Caco-2 (cell line): Measurements from ENCODE around the gene SMG9. TPM values are rescaled to one million over a fixed set of nuclear protein-coding genes. Genes with fewer than 3 reads are reported as not detected.

Source experiments
- BruUV-seq: library from RNA; stranded (reverse); fragments of 400-500 nt; replicated peaks from 2 replicates; lab custom pipeline; 2021; lab: Mats Ljungman, UMichigan
- CTCF ChIA-PET: fragments of 300-600 bp; sonication (Branson Sonifier 250); formaldehyde crosslinking; loops from one replicate; lab custom pipeline; 2022; ENCODE audit warnings: antibody characterized with exemption; lab: Charles Lee
- POLR2A ChIA-PET: fragments of 300-600 bp; sonication (Branson Sonifier 250); formaldehyde crosslinking; loops from one replicate; lab custom pipeline; 2022; ENCODE audit warnings: antibody characterized with exemption; lab: Charles Lee
- DNase-seq, 2 experiments: peaks; one replicate each; pipeline versions ENCODE4 v3.0.0 to v3.0.0-alpha.2; 2020 to 2022
- H3K27me3 ChIP-seq: replicated peaks from 2 replicates; pipeline ENCODE4 v1.6.0; 2011; ENCODE audit warnings: low read length; ENCODE audit not compliant: control insufficient read depth, insufficient read depth
- H3K36me3 ChIP-seq: 2 replicates; pipeline ENCODE4 v1.5.1; 2011; ENCODE audit warnings: low read length; ENCODE audit not compliant: control insufficient read depth, insufficient read depth
- H3K4me1 ChIP-seq: fragments of 250-450 bp; sonication (Bioruptor Pico); 2 replicates; pipeline ENCODE4 v1.5.1; 2020; ENCODE audit warnings: mild to moderate bottlenecking
- H3K4me3 ChIP-seq: 2 replicates; pipeline ENCODE4 v1.5.1; 2011; ENCODE audit warnings: low read depth, mild to moderate bottlenecking, control low read depth, low read length
- H3K9me3 ChIP-seq: fragments of 250-450 bp; sonication (Bioruptor Pico); 2 replicates; pipeline ENCODE4 v1.5.1; 2020; ENCODE audit warnings: mild to moderate bottlenecking, moderate library complexity
- H3K27ac Mint-ChIP-seq: one replicate; pipeline ENCODE4 v1.8.0; 2022; ENCODE audit warnings: mixed read lengths; ENCODE audit not compliant: unreplicated experiment
- H3K27me3 Mint-ChIP-seq: one replicate; pipeline ENCODE4 v1.8.0; 2022; ENCODE audit warnings: mixed read lengths; ENCODE audit not compliant: insufficient read depth, unreplicated experiment
- H3K36me3 Mint-ChIP-seq: one replicate; pipeline ENCODE4 v1.8.0; 2022; ENCODE audit warnings: mild to moderate bottlenecking, mixed read lengths; ENCODE audit not compliant: insufficient read depth, unreplicated experiment
- H3K4me1 Mint-ChIP-seq: one replicate; pipeline ENCODE4 v1.8.0; 2022; ENCODE audit warnings: low read depth, mixed read lengths; ENCODE audit not compliant: unreplicated experiment
- H3K4me3 Mint-ChIP-seq: one replicate; pipeline ENCODE4 v1.8.0; 2022; ENCODE audit warnings: mild to moderate bottlenecking, moderate library complexity, mixed read lengths; ENCODE audit not compliant: unreplicated experiment
- H3K9me3 Mint-ChIP-seq: one replicate; pipeline ENCODE4 v1.8.0; 2022; ENCODE audit warnings: mixed read lengths; ENCODE audit not compliant: unreplicated experiment
- intact Hi-C: fragments of 100-400 bp; cut with micrococcal nuclease; formaldehyde crosslinking; loops from one replicate; pipeline ENCODE4 v1.10.0; 2022; ENCODE audit not compliant: unreplicated experiment
- total RNA-seq: library from RNA; stranded (reverse); gene quantifications from 2 replicates; pipeline ENCODE4 v1.2.3, GENCODE V29; 2022
- TF ChIP-seq, protein P1 (sequence below), 2 experiments: fragments of 200-600 bp in 1 of 2; IDR thresholded peaks; 1 replicate in 1 of 2; 2 replicates in 1 of 2; pipeline versions ENCODE4 v1.5.1 to v1.8.0; 2011 to 2022; ENCODE audit warnings: antibody characterized with exemption in 1 of 2, control low read depth in 1 of 2, inconsistent platforms in 1 of 2, low read depth in 1 of 2, low read length in 1 of 2, mild to moderate bottlenecking in 1 of 2, moderate library complexity in 1 of 2; ENCODE audit not compliant: insufficient read depth in 1 of 2, severe bottlenecking in 1 of 2, unreplicated experiment in 1 of 2

The SMG9 gene
- total RNA-seq, 1 experiment from 2014 or later, result 87.6 TPM

DNA sequence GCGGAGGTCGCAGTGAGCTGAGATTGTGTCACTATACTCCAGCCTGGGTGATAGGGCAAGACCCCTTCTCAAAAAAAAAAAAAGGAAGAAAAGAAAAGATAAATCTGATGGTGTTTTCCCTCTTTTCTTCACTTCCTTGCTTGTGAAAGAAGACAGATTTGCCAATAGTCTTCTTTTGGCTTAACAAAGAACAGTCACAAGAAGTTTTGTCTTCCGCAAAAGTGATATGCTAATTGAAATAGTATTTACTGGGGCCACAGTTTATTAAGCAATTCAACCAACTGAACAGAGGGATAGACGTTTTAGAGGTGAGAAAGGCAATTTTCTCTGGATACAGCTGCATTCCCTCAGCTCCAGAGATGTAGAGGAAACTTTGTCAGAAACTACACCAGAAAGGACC lies 61.9 kb downstream of the SMG9 start:
- Histone ChIP-seq H3K36me3 (no peaks in the 10 kb centered on the region), H3K4me1 (no peaks in the 10 kb centered on the region), H3K27me3 (no peaks in the 10 kb centered on the region), H3K9me3 (peaks cover 23% of the 10 kb centered on the region), H3K4me3 (no peak overlapping the region)
- H3K4me3 Mint-ChIP-seq, result no peak overlapping the region
- no peaks in the 10 kb centered on the region for H3K27me3 Mint-ChIP-seq
- intact Hi-C loops, result no loop called here
- no peak overlapping the region for H3K27ac Mint-ChIP-seq
- CTCF ChIA-PET, result no interaction called here
- POLR2A ChIA-PET, result no interaction called here
- no TSS peak for BruUV-seq
- no peak for DNase-seq
- H3K4me1 Mint-ChIP-seq, result no peaks in the 10 kb centered on the region
- H3K9me3 Mint-ChIP-seq, result peaks cover 19% of the 10 kb centered on the region
- TF ChIP-seq, protein P1, sequence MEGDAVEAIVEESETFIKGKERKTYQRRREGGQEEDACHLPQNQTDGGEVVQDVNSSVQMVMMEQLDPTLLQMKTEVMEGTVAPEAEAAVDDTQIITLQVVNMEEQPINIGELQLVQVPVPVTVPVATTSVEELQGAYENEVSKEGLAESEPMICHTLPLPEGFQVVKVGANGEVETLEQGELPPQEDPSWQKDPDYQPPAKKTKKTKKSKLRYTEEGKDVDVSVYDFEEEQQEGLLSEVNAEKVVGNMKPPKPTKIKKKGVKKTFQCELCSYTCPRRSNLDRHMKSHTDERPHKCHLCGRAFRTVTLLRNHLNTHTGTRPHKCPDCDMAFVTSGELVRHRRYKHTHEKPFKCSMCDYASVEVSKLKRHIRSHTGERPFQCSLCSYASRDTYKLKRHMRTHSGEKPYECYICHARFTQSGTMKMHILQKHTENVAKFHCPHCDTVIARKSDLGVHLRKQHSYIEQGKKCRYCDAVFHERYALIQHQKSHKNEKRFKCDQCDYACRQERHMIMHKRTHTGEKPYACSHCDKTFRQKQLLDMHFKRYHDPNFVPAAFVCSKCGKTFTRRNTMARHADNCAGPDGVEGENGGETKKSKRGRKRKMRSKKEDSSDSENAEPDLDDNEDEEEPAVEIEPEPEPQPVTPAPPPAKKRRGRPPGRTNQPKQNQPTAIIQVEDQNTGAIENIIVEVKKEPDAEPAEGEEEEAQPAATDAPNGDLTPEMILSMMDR (IDR thresholded peaks at IDR 0.05; ENCODE audit: insufficient read depth in 1 of 2, low read depth in 1 of 2, low read length in 1 of 2, severe bottlenecking in 1 of 2, unreplicated experiment in 1 of 2), result no peak
- H3K36me3 Mint-ChIP-seq, result no peaks in the 10 kb centered on the region

DNA sequence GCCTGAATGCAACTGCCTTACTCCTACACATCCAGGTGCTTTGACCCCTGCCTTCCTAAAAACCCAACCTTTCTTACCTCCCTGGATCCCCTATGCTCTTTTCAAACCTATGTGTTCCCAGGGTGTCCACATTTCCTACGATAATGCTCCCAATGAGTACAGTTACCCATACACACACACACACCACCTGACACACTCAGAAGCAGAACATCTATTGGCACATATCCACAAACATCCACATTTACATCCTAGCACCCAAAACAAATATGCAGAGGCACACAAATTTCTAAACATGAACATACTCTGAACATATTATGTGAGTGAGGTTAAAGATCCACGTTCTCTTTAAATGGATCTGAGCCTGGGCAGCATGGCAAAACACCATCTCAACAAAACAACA lies 62.4 kb downstream of the SMG9 start:
- BruUV-seq, result no TSS peak
- no peaks in the 10 kb centered on the region for H3K27me3 Mint-ChIP-seq
- TF ChIP-seq, protein P1 (IDR thresholded peaks at IDR 0.05; ENCODE audit: insufficient read depth in 1 of 2, low read depth in 1 of 2, low read length in 1 of 2, severe bottlenecking in 1 of 2, unreplicated experiment in 1 of 2), result no peak
- H3K36me3 Mint-ChIP-seq, result no peaks in the 10 kb centered on the region
- Histone ChIP-seq H3K27me3 (no peaks in the 10 kb centered on the region), H3K36me3 (no peaks in the 10 kb centered on the region), H3K4me1 (no peaks in the 10 kb centered on the region), H3K9me3 (peaks cover 23% of the 10 kb centered on the region), H3K4me3 (no peak overlapping the region)
- ChIA-PET CTCF (interaction anchor here (0.6 kb wide), 1 partner anchor 418 kb away, joined by 3 read pairs; no protein-coding TSS in a partner anchor), POLR2A (no interaction called here)
- DNase-seq, result no peak
- intact Hi-C loops, result no loop called here
- H3K9me3 Mint-ChIP-seq, result peaks cover 19% of the 10 kb centered on the region
- H3K4me3 Mint-ChIP-seq, result no peak overlapping the region
- H3K27ac Mint-ChIP-seq, result no peak overlapping the region
- no peaks in the 10 kb centered on the region for H3K4me1 Mint-ChIP-seq

DNA sequence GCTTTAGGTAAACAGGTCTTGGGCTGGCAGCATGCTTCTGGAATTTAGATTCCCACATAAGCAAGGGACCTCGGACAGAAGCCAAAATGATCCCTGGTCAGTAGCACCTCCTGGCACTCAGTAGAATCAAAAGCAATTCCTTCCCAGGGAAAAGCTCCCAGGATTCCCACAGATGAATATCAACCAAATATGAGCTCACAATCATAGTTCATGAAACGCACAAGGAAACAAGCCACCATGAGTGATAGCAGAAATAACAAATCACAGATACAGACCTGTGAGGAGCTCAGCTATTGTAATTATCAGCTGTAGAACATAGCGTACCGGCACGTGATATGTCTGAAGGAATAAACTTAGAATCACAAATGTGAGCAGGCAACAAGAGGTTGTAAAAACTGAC lies 63.0 kb downstream of the SMG9 start:
- no peak overlapping the region for H3K4me3 Mint-ChIP-seq
- no peak for DNase-seq
- peaks cover 19% of the 10 kb centered on the region for H3K9me3 Mint-ChIP-seq
- Histone ChIP-seq H3K4me1 (no peaks in the 10 kb centered on the region), H3K9me3 (peaks cover 23% of the 10 kb centered on the region), H3K27me3 (no peaks in the 10 kb centered on the region), H3K36me3 (no peaks in the 10 kb centered on the region), H3K4me3 (no peak overlapping the region)
- BruUV-seq, result no TSS peak
- H3K27me3 Mint-ChIP-seq, result no peaks in the 10 kb centered on the region
- no peaks in the 10 kb centered on the region for H3K4me1 Mint-ChIP-seq
- ChIA-PET CTCF (interaction anchor here (0.6 kb wide), 1 partner anchor 417 kb away, joined by 3 read pairs; no protein-coding TSS in a partner anchor), POLR2A (no interaction called here)
- no peaks in the 10 kb centered on the region for H3K36me3 Mint-ChIP-seq
- H3K27ac Mint-ChIP-seq, result no peak overlapping the region
- TF ChIP-seq, protein P1 (IDR thresholded peaks at IDR 0.05; ENCODE audit: insufficient read depth in 1 of 2, low read depth in 1 of 2, low read length in 1 of 2, severe bottlenecking in 1 of 2, unreplicated experiment in 1 of 2), result no peak
- intact Hi-C loops, result no loop called here
